OCI-LY3 (cell line): ENCODE results near the gene LZTS2.

Experiments
- EZH2phosphoT487 ChIP-seq: fragments of 200-600 bp; shearing (Covaris generic); IDR thresholded peaks from 2 replicates; pipeline ENCODE4 v1.6.1; 2018; ENCODE audit warnings: antibody characterized with exemption, mixed run types, low read depth
- TF ChIP-seq, protein P1 (sequence below): fragments of 200-600, 300-600 bp; sonication (generic); IDR thresholded peaks from 2 replicates; pipeline ENCODE4 v1.5.1; 2014; ENCODE audit warnings: antibody characterized with exemption, low read length, low read depth

DNA sequence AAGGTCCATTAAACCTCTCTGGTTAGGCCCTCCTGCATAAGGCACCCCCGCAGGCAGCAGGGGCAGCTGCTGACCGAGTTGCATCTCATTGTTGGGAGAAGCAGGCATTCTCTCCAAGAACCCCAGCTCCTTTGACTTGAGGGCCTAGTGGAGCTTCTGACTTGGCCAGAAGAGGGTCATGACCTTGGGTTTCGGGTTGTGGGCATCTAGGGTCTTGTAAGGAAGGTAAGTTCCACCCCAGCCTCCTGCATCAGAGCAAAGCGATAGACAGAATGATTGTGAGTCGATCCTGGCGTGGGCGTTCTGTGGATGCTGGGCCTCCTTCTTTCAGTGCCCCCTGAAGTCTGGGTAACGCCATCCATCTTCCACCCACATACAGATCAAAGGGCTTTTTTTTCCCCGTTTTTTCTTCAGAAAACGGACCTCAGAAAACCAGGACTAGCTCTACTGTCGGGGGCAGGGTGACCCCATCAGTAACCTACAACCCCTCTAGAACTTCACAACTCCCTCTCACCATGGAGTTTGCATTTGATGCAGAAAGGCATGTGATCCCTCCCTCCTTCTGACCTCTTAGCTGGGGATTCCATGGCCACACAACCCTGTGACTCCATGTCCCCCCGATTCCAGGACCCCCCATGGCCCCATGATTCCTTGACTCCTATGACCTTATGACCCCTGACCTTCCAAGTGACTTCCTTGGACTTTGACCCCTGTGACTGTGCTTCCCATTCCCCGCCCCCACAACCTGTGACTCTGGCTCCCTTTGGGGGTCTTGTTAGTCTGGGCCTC lies 27.3 kb upstream of the LZTS2 start:
- TF ChIP-seq, protein P1, sequence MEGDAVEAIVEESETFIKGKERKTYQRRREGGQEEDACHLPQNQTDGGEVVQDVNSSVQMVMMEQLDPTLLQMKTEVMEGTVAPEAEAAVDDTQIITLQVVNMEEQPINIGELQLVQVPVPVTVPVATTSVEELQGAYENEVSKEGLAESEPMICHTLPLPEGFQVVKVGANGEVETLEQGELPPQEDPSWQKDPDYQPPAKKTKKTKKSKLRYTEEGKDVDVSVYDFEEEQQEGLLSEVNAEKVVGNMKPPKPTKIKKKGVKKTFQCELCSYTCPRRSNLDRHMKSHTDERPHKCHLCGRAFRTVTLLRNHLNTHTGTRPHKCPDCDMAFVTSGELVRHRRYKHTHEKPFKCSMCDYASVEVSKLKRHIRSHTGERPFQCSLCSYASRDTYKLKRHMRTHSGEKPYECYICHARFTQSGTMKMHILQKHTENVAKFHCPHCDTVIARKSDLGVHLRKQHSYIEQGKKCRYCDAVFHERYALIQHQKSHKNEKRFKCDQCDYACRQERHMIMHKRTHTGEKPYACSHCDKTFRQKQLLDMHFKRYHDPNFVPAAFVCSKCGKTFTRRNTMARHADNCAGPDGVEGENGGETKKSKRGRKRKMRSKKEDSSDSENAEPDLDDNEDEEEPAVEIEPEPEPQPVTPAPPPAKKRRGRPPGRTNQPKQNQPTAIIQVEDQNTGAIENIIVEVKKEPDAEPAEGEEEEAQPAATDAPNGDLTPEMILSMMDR, result no peak
- TF ChIP-seq EZH2phosphoT487, result no peak
